IPS-18c (cell line): ENCODE measurements around the gene RBBP7.

Source experiments
- H3K4me3 ChIP-seq: 2 replicates; pipeline ENCODE4 v1.7.0; 2013; ENCODE audit warnings: low read depth, mild to moderate bottlenecking, low read length, moderate library complexity; ENCODE audit not compliant: insufficient read depth
- H3K9me3 ChIP-seq: one replicate; pipeline ENCODE4 v1.6.1; 2013; ENCODE audit warnings: mild to moderate bottlenecking, low read length, moderate library complexity; ENCODE audit not compliant: control insufficient read depth, insufficient read depth

Gene RBBP7

GRCh38 chrX:16797358-16797757 is 72.8 kb downstream of the RBBP7 start:
- H3K4me3 ChIP-seq: no peak overlapping the region
- no peaks in the 10 kb centered on the region for H3K9me3 ChIP-seq

GRCh38 chrX:16796298-16796697 is 73.9 kb downstream of the RBBP7 start:
- Histone ChIP-seq H3K9me3 (no peaks in the 10 kb centered on the region), H3K4me3 (no peak overlapping the region)
